Common myeloid progenitor, CD34-positive (primary cell): ENCODE data around the gene SKIC2. TPM values are rescaled to one million over a fixed set of nuclear protein-coding genes. Genes with fewer than 3 reads are reported as not detected.
"Not testable (repeated sequence)": the region's sequence is repeated elsewhere in the genome, so short reads cannot be mapped to it uniquely, and the experiment has no call there.

Experiments
- CTCF ChIA-PET: fragments of 350-600 bp; sonication (Branson Sonifier 250); formaldehyde crosslinking; loops from one replicate; lab custom pipeline; 2021; ENCODE audit warnings: antibody characterized with exemption; lab: Charles Lee
- POLR2A ChIA-PET: fragments of 350-600 bp; sonication (Branson Sonifier 250); formaldehyde crosslinking; loops from one replicate; lab custom pipeline; 2021; ENCODE audit warnings: antibody characterized with exemption; lab: Charles Lee
- DNase-seq, 3 donors: peaks; one replicate each; pipeline versions ENCODE4 v3.0.0 to v3.0.0-alpha.2; 2013
- H3K27ac ChIP-seq, 2 experiments: 1 replicate in 1 of 2; 2 replicates in 1 of 2; pipeline ENCODE4 v1.7.0; 2013; ENCODE audit warnings: inconsistent platforms in 2 of 2, low read length in 2 of 2, mild to moderate bottlenecking in 2 of 2, low read depth in 1 of 2, moderate library complexity in 1 of 2; ENCODE audit not compliant: severe bottlenecking in 2 of 2, insufficient read depth in 1 of 2, poor library complexity in 1 of 2
- H3K27me3 ChIP-seq, 5 experiments: replicated peaks in 2 of 5; 1 replicate in 3 of 5; 2 replicates in 2 of 5; pipeline versions ENCODE4 v1.6.1 to v1.7.0; 2013; ENCODE audit warnings: low read length in 4 of 5, mild to moderate bottlenecking in 2 of 5, moderate library complexity in 2 of 5, inconsistent platforms in 1 of 5; ENCODE audit not compliant: insufficient read depth in 5 of 5, control insufficient read depth in 4 of 5
- H3K36me3 ChIP-seq, 4 experiments: 1 replicate in 2 of 4; 2 replicates in 2 of 4; pipeline versions ENCODE4 v1.6.1 to v1.7.0; 2013; ENCODE audit warnings: low read length in 3 of 4, control low read depth in 1 of 4, mild to moderate bottlenecking in 1 of 4; ENCODE audit not compliant: control insufficient read depth in 4 of 4, insufficient read depth in 4 of 4
- H3K4me1 ChIP-seq, 4 experiments: 1 replicate in 3 of 4; 2 replicates in 1 of 4; pipeline versions ENCODE4 v1.6.1 to v1.7.1; 2013; ENCODE audit warnings: low read length in 3 of 4, mild to moderate bottlenecking in 3 of 4, control low read depth in 1 of 4, inconsistent platforms in 1 of 4, moderate library complexity in 1 of 4; ENCODE audit not compliant: control insufficient read depth in 4 of 4, insufficient read depth in 4 of 4; ENCODE audit errors: control extremely low read depth in 1 of 4
- H3K4me3 ChIP-seq, 7 experiments: 1 replicate in 4 of 7; 2 replicates in 3 of 7; pipeline versions ENCODE4 v1.5.1 to v1.7.0; 2013; ENCODE audit warnings: mild to moderate bottlenecking in 7 of 7, low read length in 6 of 7, moderate library complexity in 6 of 7, inconsistent platforms in 2 of 7, low read depth in 2 of 7, control low read depth in 1 of 7; ENCODE audit not compliant: insufficient read depth in 4 of 7, control insufficient read depth in 1 of 7; ENCODE audit errors: extremely low read depth in 1 of 7
- H3K9me3 ChIP-seq, 5 experiments: 1 replicate in 4 of 5; 2 replicates in 1 of 5; pipeline versions ENCODE4 v1.6.1 to v1.7.1; 2013; ENCODE audit warnings: low read length in 4 of 5, mild to moderate bottlenecking in 2 of 5, inconsistent platforms in 1 of 5, low read depth in 1 of 5, moderate library complexity in 1 of 5; ENCODE audit not compliant: control insufficient read depth in 4 of 5, insufficient read depth in 2 of 5; ENCODE audit errors: control extremely low read depth in 1 of 5
- WGBS: methylation state at CpG from one replicate; pipeline ENCODE4 v1.1.5; 2013; ENCODE audit not compliant: insufficient coverage; 5-methylcytosine and 5-hydroxymethylcytosine counted together
- polyA plus RNA-seq: library from polyadenylated mRNA; unstranded; fragments of 120-200 nt; gene quantifications from one replicate; pipeline ENCODE4 v1.2.1, GENCODE V29; 2013

Gene SKIC2
- polyA plus RNA-seq, result 31.4 TPM

- CTCF ChIA-PET, result interaction anchor here (1.0 to 6.2 kb wide), 4 partner anchors 8 to 221 kb away, joined by 3 to 37 read pairs (median 4); partner anchors contain the start of gene DXO
Measured at GRCh38 chr6:31958741-31959739, at the start of gene SKIC2, which contains the start of gene NELFE. Gene SKIC2, plus strand, starts transcription at chr6:31959175. Its CDS starts 18 bp downstream, at chr6:31959193. Gene NELFE, minus strand, starts transcription at chr6:31958971. Its CDS starts 525 bp downstream, at chr6:31958446.

GRCh38 chr6:31909298-31909697, 49.7 kb upstream of the SKIC2 start:
- DNase-seq, H3K36me3 ChIP-seq, H3K27ac ChIP-seq, H3K9me3 ChIP-seq, H3K27me3 ChIP-seq, H3K4me3 ChIP-seq: not testable (repeated sequence)
- 100% methylated on average over 3 of the region's 7 CpGs for WGBS
- peaks cover 0 to 15% (median 0%) of the 10 kb centered on the region in 4 experiments for H3K4me1 ChIP-seq
- ChIA-PET POLR2A (interaction anchor here (0.6 kb wide), 1 partner anchor 12 kb away, joined by 3 read pairs; the partner anchor contains the start of gene EHMT2), CTCF (interaction anchor here (0.7 to 1.6 kb wide), 2 partner anchors 9 to 13 kb away, joined by 3 read pairs; no protein-coding TSS in a partner anchor)

More at GRCh38 chr6:31958741-31959739, at the start of gene SKIC2, which contains the start of gene NELFE:
- H3K27me3 ChIP-seq, result no peaks in the 10 kb centered on the region
- under 1% methylated on average over 50 of the region's 59 CpGs for WGBS
- peak; percentile 98 to 99 (median 99) for DNase-seq
- H3K4me3 ChIP-seq, result peak within 1 kb of the TSS; percentile 88 to 97 (median 96)
- POLR2A ChIA-PET, result interaction anchor here (0.9 to 1.8 kb wide), 3 partner anchors 11 to 220 kb away, joined by 3 to 12 read pairs (median 4); partner anchors contain the start of gene DXO
- peak within 1 kb of the TSS; percentile 89 to 98 for H3K27ac ChIP-seq
- peaks cover 13 to 20% (median 18%) of the 10 kb centered on the region in 4 experiments for H3K4me1 ChIP-seq
- no peaks in the 10 kb centered on the region for H3K9me3 ChIP-seq
- peaks cover 25 to 67% (median 55%) of the 10 kb centered on the region in 4 experiments for H3K36me3 ChIP-seq

GRCh38 chr6:31911826-31912585, 47.0 kb upstream of the SKIC2 start:
- 96% methylated on average over 9 of the region's 11 CpGs for WGBS
- H3K27me3 ChIP-seq, result no peaks in the 10 kb centered on the region
- H3K36me3 ChIP-seq, result no peaks in the 10 kb centered on the region
- CTCF ChIA-PET, result no interaction called here
- H3K4me1 ChIP-seq, result peaks cover 0 to 12% (median 0%) of the 10 kb centered on the region in 4 experiments
- no peak overlapping the region for H3K27ac ChIP-seq
- DNase-seq, result no peak
- no peak overlapping the region for H3K4me3 ChIP-seq
- H3K9me3 ChIP-seq, result no peaks in the 10 kb centered on the region
- POLR2A ChIA-PET, result no interaction called here

- ChIA-PET POLR2A (no interaction called here), CTCF (no interaction called here)
- Histone ChIP-seq H3K27ac (no peak overlapping the region), H3K4me1 (peaks cover 0 to 3% (median 0%) of the 10 kb centered on the region in 4 experiments), H3K36me3 (no peaks in the 10 kb centered on the region), H3K27me3 (no peaks in the 10 kb centered on the region), H3K9me3 (no peaks in the 10 kb centered on the region), H3K4me3 (no peak overlapping the region)
- DNase-seq, result no peak
Measured at GRCh38 chr6:31915351-31915750, 43.6 kb upstream of the SKIC2 start.

- no peaks in the 10 kb centered on the region for H3K27me3 ChIP-seq
- no peak overlapping the region for H3K27ac ChIP-seq
- ChIA-PET POLR2A (no interaction called here), CTCF (no interaction called here)
- H3K36me3 ChIP-seq, result no peaks in the 10 kb centered on the region
- WGBS, result 100% methylated on average over 2 of the region's 6 CpGs
- no peak overlapping the region for H3K4me3 ChIP-seq
- H3K4me1 ChIP-seq, result peaks cover 0 to 3% (median 0%) of the 10 kb centered on the region in 4 experiments
- no peaks in the 10 kb centered on the region for H3K9me3 ChIP-seq
- no peak for DNase-seq
Measured at GRCh38 chr6:31915756-31916155, 43.2 kb upstream of the SKIC2 start.

- Histone ChIP-seq H3K27me3 (no peaks in the 10 kb centered on the region), H3K4me3 (no peak overlapping the region), H3K4me1 (peaks cover 0 to 3% (median 0%) of the 10 kb centered on the region in 4 experiments), H3K9me3 (no peaks in the 10 kb centered on the region), H3K36me3 (no peaks in the 10 kb centered on the region), H3K27ac (no peak overlapping the region)
- 100% methylated on average over 2 of the region's 8 CpGs for WGBS
- no peak for DNase-seq
- ChIA-PET POLR2A (no interaction called here), CTCF (interaction anchor here (1.0 to 1.5 kb wide), 3 partner anchors 9 to 34 kb away, joined by 3 to 4 read pairs (median 3); no protein-coding TSS in a partner anchor)
Measured at GRCh38 chr6:31918069-31918720, 40.8 kb upstream of the SKIC2 start.
